Measurements from ENCODE around the gene EML6. TPM values are rescaled to one million over a fixed set of nuclear protein-coding genes. Genes with fewer than 3 reads are reported as not detected.

Gene EML6
- total RNA-seq, 1 donor from 2014 or later: 8.1 TPM

GRCh38 chr2:54940723-54941122, 217.3 kb downstream of the EML6 start:
- Mint-ChIP-seq H3K27ac (ENCODE audit: unreplicated experiment) (peak overlapping the region; percentile 5), H3K27me3 (ENCODE audit: low read depth) (no peaks in the 10 kb centered on the region), H3K9me3 (peaks cover 4% of the 10 kb centered on the region), H3K36me3 (ENCODE audit: low read depth) (peaks cover 8% of the 10 kb centered on the region), H3K4me1 (peaks cover 16% of the 10 kb centered on the region), H3K4me3 (no peak overlapping the region)
- TF ChIP-seq CTCF (conservative IDR thresholded peaks at IDR 0.05): no peak
- no peak for DNase-seq (ENCODE audit: low read depth, low spot score)

- DNase-seq (ENCODE audit: low read depth, low spot score): peak; percentile 24
- Mint-ChIP-seq H3K9me3 (peaks cover 4% of the 10 kb centered on the region), H3K4me1 (peaks cover 23% of the 10 kb centered on the region), H3K27ac (ENCODE audit: unreplicated experiment) (peak overlapping the region; percentile 83), H3K36me3 (ENCODE audit: low read depth) (peaks cover 8% of the 10 kb centered on the region), H3K27me3 (ENCODE audit: low read depth) (no peaks in the 10 kb centered on the region), H3K4me3 (peak overlapping the region; percentile 10)
- no peak for TF ChIP-seq CTCF (conservative IDR thresholded peaks at IDR 0.05)
Observed at GRCh38 chr2:54941248-54941984, 218.0 kb downstream of the EML6 start.

GRCh38 chr2:54942373-54942772, 218.9 kb downstream of the EML6 start:
- H3K4me1 Mint-ChIP-seq: peaks cover 33% of the 10 kb centered on the region
- TF ChIP-seq CTCF (conservative IDR thresholded peaks at IDR 0.05): no peak
- peaks cover 8% of the 10 kb centered on the region for H3K36me3 Mint-ChIP-seq (ENCODE audit: low read depth)
- no peak overlapping the region for H3K27ac Mint-ChIP-seq (ENCODE audit: unreplicated experiment)
- H3K4me3 Mint-ChIP-seq: no peak overlapping the region
- peaks cover 4% of the 10 kb centered on the region for H3K9me3 Mint-ChIP-seq
- DNase-seq (ENCODE audit: low read depth, low spot score): no peak
- no peaks in the 10 kb centered on the region for H3K27me3 Mint-ChIP-seq (ENCODE audit: low read depth)

- Mint-ChIP-seq H3K27ac (ENCODE audit: unreplicated experiment) (no peak overlapping the region), H3K9me3 (peaks cover 2% of the 10 kb centered on the region), H3K36me3 (ENCODE audit: low read depth) (peaks cover 2% of the 10 kb centered on the region), H3K4me1 (peaks cover 46% of the 10 kb centered on the region), H3K4me3 (no peak overlapping the region), H3K27me3 (ENCODE audit: low read depth) (no peaks in the 10 kb centered on the region)
- TF ChIP-seq CTCF (conservative IDR thresholded peaks at IDR 0.05): no peak
- no peak for DNase-seq (ENCODE audit: low read depth, low spot score)
Observed at GRCh38 chr2:54944724-54945326, 221.4 kb downstream of the EML6 start.

GRCh38 chr2:54945391-54946219, 222.1 kb downstream of the EML6 start:
- H3K4me3 Mint-ChIP-seq: peak overlapping the region; percentile 65
- peak overlapping the region; percentile 69 for H3K27ac Mint-ChIP-seq (ENCODE audit: unreplicated experiment)
- H3K36me3 Mint-ChIP-seq (ENCODE audit: low read depth): peaks cover 2% of the 10 kb centered on the region
- peaks cover 2% of the 10 kb centered on the region for H3K9me3 Mint-ChIP-seq
- H3K4me1 Mint-ChIP-seq: peaks cover 50% of the 10 kb centered on the region
- H3K27me3 Mint-ChIP-seq (ENCODE audit: low read depth): no peaks in the 10 kb centered on the region
- TF ChIP-seq CTCF (conservative IDR thresholded peaks at IDR 0.05): no peak
- DNase-seq (ENCODE audit: low read depth, low spot score): no peak
